ENCODE results near the gene CYB561.

DNA sequence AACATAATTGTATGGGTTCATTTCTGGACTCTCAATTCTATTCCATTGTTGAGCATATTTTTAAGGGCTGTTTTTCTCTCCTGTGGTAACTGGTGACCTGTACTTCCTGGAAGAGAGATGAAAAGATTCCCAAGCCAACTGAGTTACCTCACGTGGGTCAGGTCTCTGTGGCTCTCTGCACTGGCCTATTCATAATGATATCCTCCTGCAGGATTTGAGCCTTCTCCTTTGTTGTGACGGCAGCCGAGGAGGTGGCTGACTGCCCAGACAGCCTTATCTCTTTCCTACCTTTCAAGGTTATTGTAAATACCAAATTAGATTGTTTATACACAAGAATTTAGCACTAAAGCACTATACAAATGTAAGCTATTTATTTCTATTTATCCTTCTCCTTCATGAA, 28.1 kb upstream of the CYB561 start:
- TF ChIP-seq EZH2 (IDR thresholded peaks at IDR 0.05; ENCODE audit: borderline replicate concordance, low read depth, low read length, poor library complexity, severe bottlenecking), result no peak
- TF ChIP-seq CTCF (conservative IDR thresholded peaks at IDR 0.05; ENCODE audit: low read depth, low read length), result no peak

Data from A673 (cell line).